AG10803 (cell line): ENCODE measurements around the gene C2orf49.

Experiments
- DNase-seq: peaks from one replicate; pipeline ENCODE4 v3.0.0; 2010; ENCODE audit warnings: low read depth
- H3K4me3 ChIP-seq: 2 replicates; pipeline ENCODE4 v1.5.1; 2011; ENCODE audit warnings: mild to moderate bottlenecking, low read length, control low read depth
- TF ChIP-seq, protein P1 (sequence below): conservative IDR thresholded peaks from 2 replicates; pipeline ENCODE4 v1.5.1; 2011; ENCODE audit warnings: mild to moderate bottlenecking, low read length, control low read depth, inconsistent platforms

The C2orf49 gene

DNA sequence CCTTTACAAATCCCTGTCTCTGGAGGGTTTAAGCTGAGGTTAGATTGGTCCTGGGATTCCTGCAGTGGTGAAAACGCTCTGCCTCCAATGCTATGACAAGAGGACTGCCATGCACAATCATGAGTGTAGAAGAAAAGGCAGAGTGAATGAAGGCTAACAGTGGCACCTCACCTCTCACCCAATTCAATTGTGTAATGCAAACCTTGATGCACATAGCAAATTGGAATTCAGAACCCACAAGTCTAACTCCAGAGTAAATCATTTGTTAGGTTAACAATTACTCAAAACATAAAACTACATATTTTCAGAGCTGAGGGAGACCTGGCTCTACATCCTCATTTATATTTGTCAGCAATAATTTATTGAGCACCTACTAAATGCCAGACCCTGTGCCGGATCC is 9.7 kb upstream of the C2orf49 start:
- DNase-seq = no peak
- no peak overlapping the region for H3K4me3 ChIP-seq
- TF ChIP-seq, protein P1, sequence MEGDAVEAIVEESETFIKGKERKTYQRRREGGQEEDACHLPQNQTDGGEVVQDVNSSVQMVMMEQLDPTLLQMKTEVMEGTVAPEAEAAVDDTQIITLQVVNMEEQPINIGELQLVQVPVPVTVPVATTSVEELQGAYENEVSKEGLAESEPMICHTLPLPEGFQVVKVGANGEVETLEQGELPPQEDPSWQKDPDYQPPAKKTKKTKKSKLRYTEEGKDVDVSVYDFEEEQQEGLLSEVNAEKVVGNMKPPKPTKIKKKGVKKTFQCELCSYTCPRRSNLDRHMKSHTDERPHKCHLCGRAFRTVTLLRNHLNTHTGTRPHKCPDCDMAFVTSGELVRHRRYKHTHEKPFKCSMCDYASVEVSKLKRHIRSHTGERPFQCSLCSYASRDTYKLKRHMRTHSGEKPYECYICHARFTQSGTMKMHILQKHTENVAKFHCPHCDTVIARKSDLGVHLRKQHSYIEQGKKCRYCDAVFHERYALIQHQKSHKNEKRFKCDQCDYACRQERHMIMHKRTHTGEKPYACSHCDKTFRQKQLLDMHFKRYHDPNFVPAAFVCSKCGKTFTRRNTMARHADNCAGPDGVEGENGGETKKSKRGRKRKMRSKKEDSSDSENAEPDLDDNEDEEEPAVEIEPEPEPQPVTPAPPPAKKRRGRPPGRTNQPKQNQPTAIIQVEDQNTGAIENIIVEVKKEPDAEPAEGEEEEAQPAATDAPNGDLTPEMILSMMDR = no peak

DNA sequence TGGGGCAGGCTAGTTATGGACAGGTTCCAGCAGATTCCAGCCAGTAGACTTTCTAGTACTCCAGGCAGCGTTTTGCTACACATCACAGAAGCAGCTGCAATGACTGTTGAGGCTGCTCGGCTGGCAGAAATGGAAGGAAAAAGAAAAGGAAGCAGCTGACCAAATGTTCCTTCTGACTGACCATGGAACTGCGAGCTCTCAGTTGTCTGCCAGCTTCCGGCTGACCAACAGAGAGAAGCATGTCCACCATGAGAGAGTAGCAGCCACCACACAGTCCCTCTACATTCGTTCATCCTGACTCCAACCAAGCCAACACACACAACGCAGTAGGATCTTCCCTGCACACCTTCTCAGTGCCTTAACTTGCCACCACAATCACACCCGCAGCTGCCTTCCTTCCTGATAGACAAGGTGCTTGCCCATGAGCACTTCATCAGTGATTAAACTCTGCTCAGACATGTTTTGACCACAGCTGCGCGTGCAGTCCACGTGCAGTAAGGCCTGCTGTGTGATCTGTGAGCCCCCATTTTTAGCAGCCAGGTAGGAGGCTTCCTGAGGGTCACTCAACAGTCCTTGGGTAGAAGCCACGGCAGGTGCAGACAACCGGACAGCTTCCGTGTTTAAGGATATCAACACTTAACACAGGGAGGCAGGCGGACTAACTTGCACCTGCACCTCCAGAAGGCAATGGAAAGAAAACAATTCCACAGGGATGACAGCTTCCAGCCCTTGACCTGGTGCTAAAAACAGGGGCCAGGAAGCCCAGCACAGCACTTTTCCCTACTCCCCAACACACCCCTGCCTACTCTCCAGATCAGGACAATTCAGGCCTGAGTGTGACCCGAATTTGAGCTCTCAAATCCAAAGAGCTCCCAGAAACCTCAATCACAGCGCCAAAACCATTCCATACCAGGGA is 8.8 kb upstream of the C2orf49 start:
- TF ChIP-seq, protein P1 = no peak
- H3K4me3 ChIP-seq = peak overlapping the region; percentile 80
- peak; percentile 55 for DNase-seq

DNA sequence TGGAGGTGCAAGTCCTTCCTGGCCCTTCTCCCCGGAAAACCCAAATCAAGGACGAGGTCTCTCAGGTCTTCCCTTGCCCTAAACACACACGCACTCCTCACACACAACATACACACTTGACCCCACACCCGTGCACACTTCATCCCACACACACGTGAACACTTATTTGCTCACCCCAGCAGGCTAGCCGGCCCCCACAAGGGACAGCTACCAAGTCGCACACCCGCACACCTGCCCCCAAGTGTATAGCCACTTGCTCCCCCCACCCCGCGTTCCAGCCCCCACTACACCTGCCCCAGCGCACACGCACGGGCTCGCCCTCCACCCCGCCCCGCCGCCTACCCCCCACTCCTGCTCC is 8.2 kb upstream of the C2orf49 start:
- TF ChIP-seq, protein P1 = no peak
- DNase-seq = no peak
- H3K4me3 ChIP-seq = peak overlapping the region; percentile 80

DNA sequence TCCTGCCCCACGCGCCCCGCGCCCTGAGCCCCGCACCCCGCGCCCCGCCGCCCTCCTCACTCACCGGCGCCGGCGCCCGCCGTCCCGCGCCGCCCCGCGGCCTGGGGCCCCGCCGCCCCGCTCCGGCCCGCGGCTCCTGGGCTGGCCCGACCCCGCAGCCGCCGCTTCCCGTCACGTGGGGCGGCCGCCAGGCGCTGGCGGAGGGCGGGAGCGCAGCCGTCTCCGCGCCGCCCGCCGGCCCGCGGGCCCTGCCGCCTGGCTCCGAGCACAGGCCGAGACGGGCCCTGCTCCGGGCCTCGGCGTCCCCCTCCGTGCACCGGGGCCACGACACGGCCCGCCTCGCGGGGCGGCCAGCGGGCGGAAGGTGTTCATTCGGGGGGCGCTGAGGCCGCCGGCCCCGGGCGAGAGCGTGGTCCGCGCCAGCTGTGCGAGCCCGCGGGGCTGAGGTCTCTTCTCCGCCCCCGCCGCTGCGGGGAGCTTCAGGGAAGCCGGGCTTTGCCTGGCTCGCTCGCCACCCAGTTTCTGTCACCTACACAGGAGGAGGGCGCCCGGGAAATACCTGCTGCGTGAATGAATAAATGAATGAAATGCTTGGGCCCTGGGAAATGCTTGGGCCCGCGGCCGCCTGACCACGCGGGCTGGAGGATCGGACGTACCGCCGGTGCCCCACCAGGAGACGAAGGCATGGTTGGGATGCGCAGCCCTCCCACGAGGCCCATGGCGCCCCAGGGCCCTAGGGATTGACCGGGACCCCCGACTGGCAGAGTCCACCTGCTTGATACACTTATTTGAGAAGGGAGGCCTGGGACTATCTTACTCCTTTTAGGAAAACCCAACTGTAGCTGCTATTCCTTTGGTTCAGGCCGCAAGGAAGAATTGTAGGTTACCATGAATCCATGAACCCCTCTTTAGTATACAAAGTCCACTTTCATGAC is 7.5 kb upstream of the C2orf49 start, which contains the start of gene TGFBRAP1:
Gene TGFBRAP1 (minus strand): TSS at position 175 of the 935 bp plus-strand sequence. CDS start 21,434 bp downstream, outside the sequence.
- TF ChIP-seq, protein P1 = no peak
- DNase-seq = peak; percentile 54
- peak within 1 kb of the TSS; percentile 80 for H3K4me3 ChIP-seq

DNA sequence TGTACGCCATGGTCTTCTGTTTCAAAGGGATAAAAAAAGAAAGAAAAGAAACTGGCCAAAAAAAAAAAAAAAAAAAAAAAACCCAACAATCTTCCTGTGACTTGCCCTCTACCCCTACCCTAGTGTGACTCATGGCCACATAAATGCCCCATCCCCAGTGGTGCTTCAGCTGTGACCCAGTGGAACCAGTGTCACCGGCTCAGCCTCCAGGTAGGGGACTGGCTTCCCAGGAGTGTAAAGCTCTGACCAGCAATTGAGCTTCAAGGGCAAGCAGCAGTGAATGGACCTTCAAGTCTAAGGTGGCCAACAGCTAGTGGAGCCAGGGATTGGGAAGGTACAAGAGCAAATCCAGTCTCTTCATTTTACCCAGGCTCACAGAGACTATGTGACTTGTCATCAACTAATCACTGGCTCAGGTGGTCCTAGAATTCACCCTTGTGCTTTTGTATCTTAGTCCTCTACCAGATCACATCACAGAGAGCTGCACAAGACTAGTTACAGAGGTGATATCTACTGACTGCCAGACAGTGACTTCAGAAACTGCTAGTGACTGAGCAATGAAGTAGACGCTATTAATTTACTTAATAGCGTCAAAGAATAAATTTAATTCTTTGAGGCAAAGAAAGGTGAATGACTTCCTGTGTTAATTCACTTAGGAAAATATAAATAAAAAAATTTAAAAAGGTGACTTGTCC is 6.5 kb upstream of the C2orf49 start:
- H3K4me3 ChIP-seq = no peak overlapping the region
- no peak for DNase-seq
- TF ChIP-seq, protein P1 = no peak

DNA sequence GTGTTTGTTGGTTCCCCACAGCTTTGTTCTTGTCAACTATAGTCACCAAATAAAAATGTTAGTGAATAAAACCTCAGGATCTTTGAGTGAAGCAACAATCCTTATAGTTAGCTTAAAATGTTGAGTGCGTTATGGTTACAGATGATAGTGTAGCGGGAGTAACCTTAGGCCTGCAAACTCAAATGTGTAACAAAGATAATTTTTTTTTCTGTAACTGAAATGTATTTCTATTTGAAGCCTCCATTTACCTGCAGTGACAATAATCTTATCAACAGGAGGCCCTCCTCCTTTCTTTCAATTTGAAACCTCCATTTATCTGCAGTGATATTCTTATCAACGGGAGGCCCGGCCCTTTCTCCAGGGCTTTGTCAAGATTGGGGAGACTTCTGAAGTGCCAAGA is 3.1 kb upstream of the C2orf49 start:
- no peak overlapping the region for H3K4me3 ChIP-seq
- TF ChIP-seq, protein P1 = no peak
- no peak for DNase-seq
